AML-193 (cell line): Measurements from ENCODE around the gene FXYD6.
"Not testable (repeated sequence)": the region's sequence is repeated elsewhere in the genome, so short reads cannot be mapped to it uniquely, and the experiment has no call there.

ENCODE experiments used
- DNase-seq, 2 experiments: peaks; one replicate each; lab custom pipeline; 2025; lab: John Stamatoyannopoulos, UW

Gene FXYD6

GRCh38 chr11:117876341-117877119, at the start of gene FXYD6:
Gene FXYD6 (minus strand): TSS chr11:117876658. CDS start chr11:117842776, 33,882 bp downstream.
- no peak for DNase-seq

- not testable (repeated sequence) for DNase-seq
Observed at GRCh38 chr11:117926166-117926565, 49.7 kb upstream of the FXYD6 start.

- DNase-seq: no peak
Observed at GRCh38 chr11:117925198-117925925, 48.9 kb upstream of the FXYD6 start.

- DNase-seq: no peak
Observed at GRCh38 chr11:117924631-117925170, 48.2 kb upstream of the FXYD6 start.

- no peak for DNase-seq
Observed at GRCh38 chr11:117923773-117924172, 47.3 kb upstream of the FXYD6 start.

- no peak for DNase-seq
Observed at GRCh38 chr11:117923275-117923674, 46.8 kb upstream of the FXYD6 start.

GRCh38 chr11:117921893-117922292, 45.4 kb upstream of the FXYD6 start:
- no peak for DNase-seq

GRCh38 chr11:117921456-117921855, 45.0 kb upstream of the FXYD6 start:
- DNase-seq: no peak

- no peak for DNase-seq
Observed at GRCh38 chr11:117919781-117920221, 43.3 kb upstream of the FXYD6 start.

GRCh38 chr11:117919341-117919740, 42.9 kb upstream of the FXYD6 start:
- DNase-seq: no peak

GRCh38 chr11:117918366-117919255, 42.2 kb upstream of the FXYD6 start:
- DNase-seq: no peak

- DNase-seq: no peak
Observed at GRCh38 chr11:117917591-117918151, 41.2 kb upstream of the FXYD6 start.

GRCh38 chr11:117916956-117917355, 40.5 kb upstream of the FXYD6 start:
- no peak for DNase-seq

- no peak for DNase-seq
Observed at GRCh38 chr11:117915672-117916235, 39.3 kb upstream of the FXYD6 start.

- DNase-seq: no peak
Observed at GRCh38 chr11:117914991-117915618, 38.6 kb upstream of the FXYD6 start.

GRCh38 chr11:117914398-117914761, 37.9 kb upstream of the FXYD6 start:
- DNase-seq: no peak

- no peak for DNase-seq
Observed at GRCh38 chr11:117913736-117914397, 37.4 kb upstream of the FXYD6 start.

GRCh38 chr11:117912497-117912896, 36.0 kb upstream of the FXYD6 start:
- no peak for DNase-seq

- DNase-seq: no peak
Observed at GRCh38 chr11:117911694-117912093, 35.2 kb upstream of the FXYD6 start.

GRCh38 chr11:117910941-117911655, 34.6 kb upstream of the FXYD6 start:
- no peak for DNase-seq
